ENCODE results near the gene ODAD3.
A peak's percentile ranks its signal among the peaks of the same experiment; 100 is the strongest.
"Not testable (repeated sequence)": the region's sequence is repeated elsewhere in the genome, so short reads cannot be mapped to it uniquely, and the experiment has no call there.

Gene ODAD3

DNA sequence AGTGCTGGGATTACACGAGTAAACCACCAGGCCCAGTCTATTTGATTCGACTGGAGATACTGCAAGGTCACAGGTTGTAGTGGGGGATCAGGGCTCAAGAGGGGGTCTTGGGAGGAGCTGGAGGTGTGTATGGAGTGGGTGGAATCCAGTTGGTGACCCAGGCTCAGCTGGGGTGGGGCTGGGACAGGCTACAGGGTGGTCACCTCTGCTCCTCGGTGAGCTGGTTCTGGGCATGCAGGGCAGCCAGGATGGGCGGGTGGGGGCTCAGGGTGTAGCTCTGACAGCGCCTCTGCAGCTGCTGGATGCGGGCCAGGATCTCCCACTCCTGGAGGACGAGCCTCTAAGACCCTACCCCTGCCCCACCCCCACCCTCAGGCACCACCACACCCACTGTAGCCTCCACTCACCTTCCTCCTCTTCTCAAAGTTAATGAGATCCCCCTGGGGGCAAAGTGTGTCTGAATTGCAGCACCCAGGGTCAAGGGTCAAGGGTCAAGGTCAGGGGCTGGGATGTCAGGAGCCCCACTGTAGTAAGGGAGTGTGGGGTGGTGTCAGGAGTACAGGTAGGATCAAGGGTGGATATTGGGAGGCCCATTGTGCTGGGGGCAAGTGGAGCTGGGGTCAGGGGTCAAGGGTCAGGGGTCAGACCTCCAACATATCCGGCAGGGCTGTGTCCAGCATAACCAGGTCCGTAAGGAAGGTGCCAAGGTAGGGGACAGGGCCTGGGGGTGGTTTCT is 32.9 kb downstream of the ODAD3 start:
- DNase-seq: no peak

DNA sequence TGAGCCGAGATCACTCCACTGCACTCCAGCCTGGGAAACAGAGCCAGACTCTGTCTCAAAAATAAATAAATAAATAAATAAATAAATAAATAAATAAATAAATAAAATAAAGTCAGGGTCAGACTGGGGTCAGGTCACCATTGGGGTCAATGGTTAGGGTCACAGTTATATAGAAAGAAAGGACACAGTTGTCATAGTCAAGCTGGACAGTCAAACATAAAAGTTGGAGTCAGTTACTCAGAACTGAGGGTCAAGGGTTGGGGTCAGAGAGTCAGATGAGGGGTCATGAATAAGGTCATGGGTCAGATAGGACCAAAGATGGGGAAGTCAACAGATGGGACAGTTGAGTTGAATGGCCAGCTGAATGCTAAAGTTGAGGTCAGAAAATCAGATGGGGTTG is 34.1 kb downstream of the ODAD3 start:
- no peak for DNase-seq

DNA sequence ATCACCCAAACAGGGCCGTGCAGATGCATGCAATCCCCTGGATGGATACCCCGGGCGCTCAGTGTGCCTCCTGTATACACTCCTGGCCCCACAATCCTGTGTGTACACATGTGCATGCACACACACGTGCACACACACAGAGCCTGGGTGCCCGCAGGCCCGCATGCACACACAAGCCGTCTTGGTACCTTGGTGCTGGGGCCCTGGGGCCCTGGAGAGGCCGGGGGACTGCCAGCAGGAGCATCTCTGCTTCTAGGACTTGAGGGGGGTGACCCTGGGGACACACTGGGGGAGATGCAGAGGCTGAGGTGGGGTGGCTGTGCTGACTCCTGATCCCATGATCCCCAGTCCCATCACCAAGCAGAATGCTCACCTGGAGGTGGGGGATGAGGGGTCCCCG is 35.3 kb downstream of the ODAD3 start:
- no peak for DNase-seq

DNA sequence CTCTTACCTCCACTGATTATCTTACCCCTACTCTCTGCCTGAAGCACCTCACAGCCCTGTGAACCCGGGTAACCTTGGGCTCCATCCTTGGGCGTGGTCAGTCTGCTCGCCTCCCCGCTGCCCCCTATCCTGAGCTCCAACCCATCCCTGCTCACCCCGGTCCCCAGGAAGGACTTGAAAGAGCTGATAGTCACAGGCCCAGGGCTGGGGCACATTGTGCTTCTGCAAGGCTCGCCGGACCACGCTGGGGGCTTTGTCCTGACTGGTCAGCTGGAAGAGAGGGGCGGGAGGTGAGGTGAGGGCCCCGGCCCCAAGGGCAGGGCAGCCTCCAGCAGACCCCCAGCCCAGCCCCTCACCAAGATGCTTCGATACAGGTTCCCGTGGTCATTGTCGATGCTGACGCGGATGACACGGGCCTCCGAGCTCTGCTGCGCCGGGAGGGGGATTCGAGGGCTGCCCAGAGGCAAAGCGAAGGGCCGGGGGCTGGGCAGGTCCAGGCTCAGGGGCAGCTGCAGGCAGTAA is 37.8 kb downstream of the ODAD3 start:
- no peak for DNase-seq

DNA sequence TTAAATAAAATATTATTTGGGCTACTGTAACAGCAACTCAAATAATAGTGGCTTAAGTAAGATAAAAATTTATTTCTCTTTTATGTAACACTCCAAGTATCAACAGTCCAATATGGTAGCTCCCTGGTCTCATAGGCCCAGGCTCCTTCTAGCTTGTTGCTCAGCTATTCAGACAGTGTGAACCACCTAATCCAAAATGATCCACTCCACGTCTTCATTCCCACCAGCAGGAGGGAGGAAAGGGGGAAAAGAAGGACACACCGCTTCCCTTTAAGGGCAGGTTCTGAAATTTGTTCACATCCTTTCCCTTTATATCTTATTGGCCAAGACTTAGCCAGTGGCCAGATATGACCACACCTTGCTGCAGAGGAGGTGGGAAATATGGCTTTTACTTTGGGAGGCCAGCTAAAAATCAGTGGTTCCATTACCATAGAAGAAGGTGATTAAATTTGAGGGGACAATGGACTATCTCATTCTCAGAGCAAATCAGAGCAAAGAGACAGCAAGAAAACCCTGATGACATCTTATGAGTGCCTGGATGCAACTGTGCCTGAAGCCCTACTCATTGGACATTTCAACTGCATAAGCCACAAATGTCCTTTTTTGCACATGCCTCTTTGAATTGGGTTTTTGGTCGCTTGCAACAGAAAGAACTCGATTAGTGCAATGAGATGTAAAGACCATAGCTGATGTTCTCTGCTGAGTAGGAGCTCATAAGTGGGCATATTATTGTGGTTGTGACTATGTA is 43.8 kb downstream of the ODAD3 start:
- DNase-seq: no peak

DNA sequence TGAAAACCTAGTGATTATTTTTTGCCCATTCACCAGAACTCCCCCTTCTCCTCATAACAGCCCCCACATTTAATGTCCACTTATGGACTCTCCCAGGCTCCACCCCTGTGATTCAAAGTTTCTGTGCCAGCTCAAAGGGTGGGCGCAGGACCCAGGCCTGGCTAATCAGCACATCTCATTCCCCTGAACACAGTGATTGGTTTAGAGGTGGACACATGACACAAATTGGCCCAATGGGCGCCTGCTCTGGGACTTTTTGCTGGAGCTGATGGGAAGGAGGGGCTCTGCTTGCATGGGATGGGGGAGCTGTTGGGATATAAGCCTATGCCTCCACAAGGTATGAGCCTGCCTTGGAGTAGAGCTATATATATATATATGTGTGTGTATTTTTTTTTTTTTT is 44.6 kb downstream of the ODAD3 start:
- no peak for DNase-seq

DNA sequence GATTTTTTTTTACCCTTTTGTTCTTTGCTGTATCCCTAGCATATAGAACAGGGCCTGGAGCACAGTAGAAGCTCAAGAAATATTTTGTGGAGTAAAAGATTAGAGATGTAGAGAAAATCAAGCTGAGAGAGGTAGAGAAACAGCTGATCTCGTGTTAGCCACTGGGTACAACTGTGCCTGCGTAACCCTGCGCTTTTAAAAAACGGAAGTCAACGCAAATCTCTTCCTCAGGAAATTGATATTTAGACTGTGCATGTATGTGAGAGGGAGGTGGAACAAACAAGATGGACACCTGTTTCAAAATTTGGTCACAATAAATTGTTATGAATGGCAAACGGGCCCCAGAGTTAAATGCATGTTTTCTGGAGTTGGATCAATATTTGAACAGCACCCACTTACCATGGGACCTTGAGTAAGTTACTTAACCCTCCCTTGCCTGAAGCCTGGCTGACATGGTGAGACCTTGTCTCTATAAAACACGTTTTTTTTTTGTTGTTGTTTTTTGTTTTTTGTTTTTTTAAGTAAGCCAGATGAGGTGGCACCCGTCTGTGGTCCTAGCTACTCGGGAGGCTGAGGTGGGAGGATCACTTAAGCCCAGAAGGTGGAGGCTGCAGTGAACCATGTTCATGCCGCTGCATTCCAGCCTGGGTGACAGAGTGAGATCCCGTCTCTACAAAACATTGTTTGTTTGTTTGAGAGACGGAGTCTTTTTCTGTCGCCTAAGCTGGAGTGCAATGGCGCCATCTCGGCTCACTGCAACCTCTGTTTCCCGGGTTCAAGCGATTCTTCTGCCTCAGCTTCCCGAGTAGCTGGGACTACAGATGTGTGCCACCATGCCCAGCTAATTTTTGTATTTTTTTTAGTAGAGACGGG is 47.5 kb downstream of the ODAD3 start:
- DNase-seq: no peak

DNA sequence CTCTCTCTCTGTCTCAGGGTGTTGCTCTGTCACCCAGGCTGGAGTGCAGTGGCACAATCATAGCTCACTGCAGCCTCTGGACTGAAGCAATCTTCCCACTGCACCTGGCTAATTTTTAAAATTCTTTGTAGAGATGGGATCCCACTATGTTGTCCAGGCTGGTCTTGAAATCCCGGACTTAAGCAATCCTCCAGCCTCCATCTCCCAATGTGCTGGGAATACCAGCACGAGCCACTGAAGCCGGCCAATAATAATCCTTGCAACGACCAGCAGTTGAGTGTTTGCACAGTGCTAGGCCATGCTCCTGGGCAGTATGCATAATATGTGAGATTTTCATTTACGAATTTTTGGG is 50.2 kb downstream of the ODAD3 start:
- no peak for DNase-seq

DNA sequence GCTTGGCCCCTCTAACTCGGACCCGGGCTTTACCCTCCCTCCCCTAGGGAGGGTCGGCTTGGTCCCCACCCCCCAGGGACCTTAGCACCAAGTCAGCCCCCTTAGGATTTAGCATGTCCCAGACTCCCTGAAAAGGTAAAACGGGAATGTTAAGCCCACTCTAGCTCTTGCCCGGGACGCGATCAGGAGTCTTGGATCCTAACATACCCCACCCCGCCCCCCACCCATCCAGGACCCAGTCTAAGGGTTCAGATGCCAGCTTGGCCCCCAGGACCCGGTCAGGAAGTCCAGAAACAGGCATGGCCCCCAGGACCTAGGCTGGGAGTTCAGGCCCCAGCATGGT is 51.2 kb downstream of the ODAD3 start:
- DNase-seq: no peak

DNA sequence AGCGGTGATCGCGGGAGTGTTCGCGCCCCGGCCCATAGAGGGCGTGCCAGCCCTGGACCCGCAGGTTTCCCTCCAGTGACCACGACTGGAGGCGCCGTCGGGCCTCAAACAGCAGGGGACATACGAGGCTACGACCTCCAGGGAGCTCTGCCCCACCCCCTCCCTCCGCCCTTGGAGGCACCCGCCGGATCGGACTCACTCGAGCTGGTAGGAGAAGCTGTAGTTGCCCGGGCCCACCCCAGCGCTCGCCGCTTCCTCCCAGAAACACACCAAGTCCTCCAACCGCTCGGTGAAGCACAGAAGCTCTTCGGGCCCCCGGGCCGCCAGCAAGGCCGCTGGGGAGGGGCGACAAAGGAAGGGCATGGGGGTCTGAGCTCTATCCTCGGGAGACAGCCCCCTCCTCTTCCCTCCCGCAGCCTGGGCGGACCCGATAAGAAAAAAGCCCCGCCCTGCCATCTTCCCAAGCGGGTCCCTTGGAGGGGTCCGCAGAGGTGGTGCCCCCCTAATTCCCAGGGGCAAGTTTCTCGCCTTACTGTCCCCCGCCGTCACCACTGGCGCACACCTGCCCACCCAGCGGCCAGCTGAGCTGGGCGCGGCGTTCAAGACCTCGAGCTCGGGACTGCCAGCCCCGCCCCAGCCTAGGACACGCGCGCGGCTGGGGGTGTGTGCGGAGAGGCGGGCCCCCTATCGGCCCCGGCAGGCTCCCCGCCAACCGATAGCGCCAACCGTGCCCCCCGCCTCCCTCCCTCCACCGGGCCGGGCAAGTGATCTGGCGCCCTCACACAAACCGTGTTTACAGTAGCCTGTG is 51.8 kb downstream of the ODAD3 start:
- peak; percentile 21 for DNase-seq

DNA sequence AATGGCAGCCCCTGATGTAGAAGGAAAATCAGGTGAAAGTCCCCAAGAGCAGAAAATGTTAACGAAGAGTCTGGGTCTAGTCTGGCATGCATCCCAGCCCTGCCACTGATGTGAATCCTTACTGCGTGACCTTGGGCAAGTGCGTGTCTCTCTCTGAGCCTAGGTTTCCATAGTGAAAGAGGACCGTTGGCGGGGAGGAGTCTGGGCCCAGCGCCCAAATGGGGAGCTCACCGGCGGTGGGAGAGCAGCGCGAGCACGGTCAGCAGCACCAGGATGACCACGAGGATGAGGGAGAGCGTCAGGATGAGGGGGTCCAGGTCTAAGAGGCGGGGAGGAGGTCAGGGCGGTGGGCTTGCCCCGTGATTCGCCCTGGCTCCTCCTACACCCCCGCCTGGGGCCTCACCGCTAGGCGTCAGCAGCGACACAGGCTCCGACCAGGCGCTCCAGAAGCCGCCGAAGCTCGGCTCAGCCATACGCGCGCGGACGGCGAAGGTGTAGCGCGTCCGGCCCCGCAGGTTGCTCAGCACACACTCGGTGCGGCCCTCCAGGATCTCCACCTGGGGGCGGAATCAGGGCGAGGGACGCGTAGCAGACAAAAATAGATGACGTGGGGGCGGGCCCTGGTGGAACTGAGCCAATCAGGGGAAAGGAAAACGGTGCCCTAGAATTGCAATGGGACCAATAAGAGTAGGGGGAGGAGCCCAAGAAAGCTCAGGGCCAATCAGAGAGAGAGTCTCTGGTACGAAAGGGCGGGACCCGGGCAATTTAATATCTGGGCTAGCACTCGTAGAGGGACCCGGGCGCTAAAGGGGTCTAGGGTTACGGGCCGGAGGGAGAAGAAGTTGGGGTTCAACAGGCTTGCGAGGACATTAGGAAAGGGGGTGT is 54.0 kb downstream of the ODAD3 start:
- peak; percentile 92 for DNase-seq

DNA sequence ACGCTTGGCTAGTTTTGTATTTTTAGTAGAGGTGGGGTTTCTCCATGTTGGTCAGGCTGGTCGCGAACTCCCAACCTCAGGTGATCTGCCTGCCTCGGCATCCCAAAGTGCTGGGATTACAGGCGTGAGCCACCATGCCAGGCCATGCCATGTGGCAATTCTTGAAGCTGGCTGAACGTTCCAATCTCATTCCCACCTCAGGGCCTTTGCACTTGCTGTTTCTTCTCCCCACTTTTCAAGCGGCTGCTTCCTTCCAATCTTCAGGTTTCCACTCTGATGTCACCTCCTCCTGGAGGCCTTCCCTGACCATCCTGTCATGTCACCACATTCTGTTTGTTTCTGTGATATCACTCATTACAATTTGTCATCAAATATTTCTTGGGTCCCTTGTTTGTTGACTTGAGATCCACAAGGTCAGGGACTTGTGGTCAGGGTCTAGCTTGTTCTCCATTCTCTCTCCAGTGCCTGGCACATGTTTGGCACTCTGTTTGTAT is 55.0 kb downstream of the ODAD3 start:
- DNase-seq: no peak

DNA sequence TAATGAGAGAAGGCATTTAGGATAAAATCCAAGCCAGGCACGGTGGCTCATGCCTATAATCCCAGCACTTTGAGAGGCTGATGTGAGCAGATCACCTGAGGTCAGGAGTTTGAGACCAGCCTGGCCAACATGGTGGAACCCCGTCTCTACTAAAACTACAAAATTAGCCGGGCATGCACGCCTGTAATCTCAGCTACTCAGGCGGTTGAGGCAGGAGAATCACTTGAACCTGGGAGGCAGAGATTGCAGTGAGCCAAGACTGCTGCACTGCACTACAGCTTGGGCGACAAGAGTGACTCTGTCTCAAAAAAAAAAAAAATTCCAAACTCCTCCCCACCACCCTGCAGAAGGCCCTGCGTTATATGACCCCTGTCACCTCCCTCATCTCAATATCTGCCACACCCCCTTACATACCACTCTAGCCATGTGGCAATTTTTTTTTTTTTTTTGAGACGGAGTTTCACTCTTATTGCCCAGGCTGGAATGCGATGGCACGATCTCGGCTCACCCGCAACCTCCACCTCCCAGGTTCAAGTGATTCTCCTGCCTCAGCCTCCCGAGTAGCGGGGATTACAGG is 55.6 kb downstream of the ODAD3 start:
- not testable (repeated sequence) for DNase-seq

DNA sequence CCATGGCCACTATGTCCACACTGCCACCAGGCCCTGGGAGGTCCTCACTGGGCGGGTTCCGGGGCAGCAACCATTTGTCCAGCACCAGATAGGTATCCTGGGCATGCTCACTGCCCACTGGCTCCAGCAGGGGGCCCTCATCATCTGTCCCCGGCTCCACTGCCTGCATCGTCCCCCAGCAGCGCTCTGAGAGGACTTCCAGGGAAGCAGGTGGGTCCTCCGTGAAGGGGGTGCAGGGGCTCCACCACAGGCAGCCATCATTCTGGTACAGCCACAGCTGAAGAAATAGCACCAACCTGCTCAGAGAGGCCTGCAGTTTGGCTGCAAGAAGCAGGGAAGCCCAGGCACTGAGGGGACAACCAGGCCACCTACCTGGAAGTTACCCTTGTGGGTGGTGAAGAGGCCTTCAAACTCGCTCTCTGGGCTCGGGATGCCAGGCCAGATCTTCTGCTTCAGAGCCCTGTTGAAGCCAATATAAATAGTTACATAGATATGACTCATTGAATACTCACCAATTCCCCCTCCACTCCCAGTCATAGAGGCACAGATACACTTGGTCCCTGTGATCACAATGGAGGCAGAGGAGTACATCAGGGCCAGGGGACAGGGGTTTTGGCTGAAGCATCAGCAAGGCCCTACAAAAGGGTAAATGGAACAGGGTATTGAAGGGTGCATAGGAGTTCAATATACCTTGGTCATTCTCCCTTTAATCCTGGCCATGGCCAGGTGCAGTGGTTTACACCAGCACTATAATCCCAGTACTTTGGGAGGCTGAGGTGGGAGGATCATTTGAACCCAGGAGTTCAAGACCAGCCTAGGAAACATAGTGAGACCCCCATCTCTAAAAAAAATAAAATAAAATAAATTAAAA is 56.4 kb downstream of the ODAD3 start:
- DNase-seq: no peak

DNA sequence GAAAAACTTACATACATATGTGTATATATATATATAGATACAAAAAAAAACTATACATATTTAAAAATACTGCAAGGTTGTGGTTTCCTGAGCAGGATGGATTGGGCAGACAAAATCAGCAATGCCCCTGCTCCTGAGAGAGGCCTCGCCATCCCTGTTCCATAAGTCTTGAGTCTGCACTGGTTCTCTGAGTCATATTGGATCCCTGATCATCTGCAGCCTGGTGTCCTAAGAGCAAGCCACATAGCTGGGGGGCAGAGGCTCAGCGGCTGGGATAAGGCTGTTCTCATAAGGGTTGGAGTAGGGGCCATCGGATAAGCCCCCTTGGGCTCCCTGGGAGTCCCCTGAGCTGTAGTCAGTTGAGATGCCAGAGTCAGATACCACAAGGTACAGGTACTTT is 57.2 kb downstream of the ODAD3 start:
- DNase-seq: no peak

DNA sequence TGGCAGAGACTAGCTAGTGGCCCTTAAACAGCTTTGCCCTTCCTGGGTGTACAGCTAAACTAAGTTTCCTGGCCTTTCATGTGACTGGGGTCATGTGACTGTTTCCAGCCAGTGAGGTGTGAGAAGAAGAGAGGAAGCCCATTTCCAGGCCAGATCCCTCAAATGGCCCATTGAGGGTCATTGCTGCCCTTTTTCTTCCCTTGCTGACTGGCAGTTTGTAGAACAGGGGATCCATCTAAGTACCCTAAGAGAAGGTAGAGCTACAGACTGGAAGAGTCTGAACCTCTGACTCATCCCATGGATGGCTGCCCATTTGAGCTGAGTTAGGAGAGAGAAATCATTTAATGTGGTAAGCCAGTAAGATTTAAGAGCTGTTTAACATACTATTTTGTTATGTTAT is 57.7 kb downstream of the ODAD3 start:
- DNase-seq: no peak

DNA sequence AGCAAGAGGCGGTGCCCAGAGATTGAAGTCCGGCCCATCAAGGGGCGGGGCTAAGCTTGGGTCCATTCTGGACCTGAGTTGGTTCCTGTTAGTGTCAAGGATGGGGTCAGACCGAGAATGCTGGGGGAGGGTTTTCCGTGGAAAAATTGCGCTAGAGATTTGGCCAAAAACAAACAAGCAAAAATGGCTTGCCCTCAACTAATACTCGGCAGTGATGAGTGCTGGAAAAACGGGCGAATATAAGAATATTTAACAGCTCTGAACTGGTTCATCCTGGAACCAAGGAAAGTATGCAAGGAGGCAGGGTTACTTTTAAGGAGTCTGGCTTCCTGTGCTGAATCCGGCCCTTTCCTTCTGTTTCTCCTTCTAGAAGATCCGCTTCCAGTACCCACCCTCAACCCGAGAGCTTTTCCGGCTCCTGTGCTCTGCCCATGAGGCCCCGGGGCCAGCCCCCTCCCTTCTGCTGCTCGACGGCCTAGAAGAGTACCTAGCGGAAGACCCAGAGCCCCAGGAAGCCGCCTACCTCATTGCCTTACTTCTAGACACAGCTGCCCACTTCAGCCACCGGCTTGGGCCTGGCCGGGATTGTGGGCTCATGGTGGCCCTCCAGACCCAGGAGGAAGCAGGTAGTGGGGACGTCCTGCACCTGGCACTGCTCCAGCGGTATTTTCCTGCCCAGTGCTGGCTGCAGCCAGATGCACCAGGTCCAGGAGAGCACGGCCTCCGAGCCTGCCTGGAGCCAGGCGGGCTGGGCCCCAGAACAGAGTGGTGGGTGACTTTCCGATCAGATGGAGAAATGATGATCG is 59.6 kb downstream of the ODAD3 start:
- DNase-seq: peak; percentile 21

DNA sequence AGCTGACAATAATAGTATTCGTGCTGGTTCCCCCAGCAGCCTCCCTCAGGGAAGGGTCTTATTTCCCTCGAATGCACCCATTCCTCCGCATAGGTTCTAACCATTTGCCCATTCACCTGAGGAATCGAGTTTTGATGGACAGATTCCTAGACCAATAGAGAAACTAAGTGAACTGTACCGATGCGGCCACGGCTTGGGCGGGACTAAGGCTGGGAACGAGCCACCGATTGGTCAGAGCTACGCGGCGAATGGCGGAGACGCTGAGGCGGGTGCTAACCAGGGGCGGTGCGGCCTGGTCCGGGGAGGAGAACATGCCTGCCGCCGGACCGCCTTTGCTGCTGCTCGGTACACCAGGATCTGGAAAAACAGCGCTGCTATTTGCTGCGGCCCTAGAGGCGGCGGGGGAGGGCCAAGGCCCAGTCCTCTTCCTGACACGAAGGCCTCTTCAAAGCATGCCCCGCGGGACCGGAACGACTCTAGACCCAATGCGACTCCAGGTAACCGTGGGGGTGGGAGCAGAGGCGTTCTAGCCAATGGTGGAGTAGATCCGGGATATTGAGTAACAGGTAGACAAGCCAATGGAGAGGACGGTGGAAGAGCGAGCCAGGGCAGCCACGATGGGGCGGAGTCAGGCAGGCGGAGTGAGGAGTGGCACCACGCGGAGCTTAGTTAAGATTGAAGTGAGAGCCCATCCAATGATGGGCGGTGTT is 60.3 kb downstream of the ODAD3 start, which contains the start of gene SWSAP1:
Gene SWSAP1, plus strand, starts transcription at position 234 of the 710 bp plus-strand sequence. Its CDS starts 15 bp downstream, at position 249.
- peak; percentile 95 for DNase-seq

Measured in NCI-H2107 (cell line).